ENCODE data around the gene OPCML.

OPCML gene

GRCh38 chr11:132898676-132899075, 633.6 kb downstream of the OPCML start:
- Histone ChIP-seq H3K9me3 (ENCODE audit: control insufficient read depth, low read length) (no peaks in the 10 kb centered on the region), H3K27me3 (ENCODE audit: control insufficient read depth, insufficient read depth, low read length, poor library complexity, severe bottlenecking) (no peaks in the 10 kb centered on the region)

GRCh38 chr11:132898021-132898420, 634.3 kb downstream of the OPCML start:
- Histone ChIP-seq H3K36me3 (ENCODE audit: control insufficient read depth, insufficient read depth, low read length) (no peaks in the 10 kb centered on the region), H3K4me3 (ENCODE audit: insufficient read depth, low read depth, low read length) (no peak overlapping the region), H3K27ac (ENCODE audit: insufficient read depth, low read depth, low read length, poor library complexity, severe bottlenecking) (no peak overlapping the region), H3K4me1 (ENCODE audit: control insufficient read depth, insufficient read depth, low read length) (peaks cover 6% of the 10 kb centered on the region), H3K27me3 (ENCODE audit: control insufficient read depth, insufficient read depth, low read length, poor library complexity, severe bottlenecking) (no peaks in the 10 kb centered on the region), H3K9me3 (ENCODE audit: control insufficient read depth, low read length) (no peaks in the 10 kb centered on the region)
- WGBS, 2 experiments, result 91 to 92% methylated on average over 4 of the region's 4 CpGs

More at GRCh38 chr11:132898676-132899075, 633.6 kb downstream of the OPCML start:
- 94 to 100% methylated on average over 2 of the region's 2 CpGs for WGBS, 2 experiments
- Histone ChIP-seq H3K27ac (ENCODE audit: insufficient read depth, low read depth, low read length, poor library complexity, severe bottlenecking) (no peak overlapping the region), H3K36me3 (ENCODE audit: control insufficient read depth, insufficient read depth, low read length) (no peaks in the 10 kb centered on the region), H3K4me3 (ENCODE audit: insufficient read depth, low read depth, low read length) (no peak overlapping the region), H3K4me1 (ENCODE audit: control insufficient read depth, insufficient read depth, low read length) (peaks cover 6% of the 10 kb centered on the region)

GRCh38 chr11:132895340-132895739, 637.0 kb downstream of the OPCML start:
- no peaks in the 10 kb centered on the region for H3K4me1 ChIP-seq (ENCODE audit: control insufficient read depth, insufficient read depth, low read length)
- no peaks in the 10 kb centered on the region for H3K9me3 ChIP-seq (ENCODE audit: control insufficient read depth, low read length)
- H3K27ac ChIP-seq (ENCODE audit: insufficient read depth, low read depth, low read length, poor library complexity, severe bottlenecking), result no peak overlapping the region
- no peaks in the 10 kb centered on the region for H3K27me3 ChIP-seq (ENCODE audit: control insufficient read depth, insufficient read depth, low read length, poor library complexity, severe bottlenecking)
- WGBS, 2 experiments, result 90 to 91% methylated on average over 3 of the region's 3 CpGs
- H3K36me3 ChIP-seq (ENCODE audit: control insufficient read depth, insufficient read depth, low read length), result no peaks in the 10 kb centered on the region
- H3K4me3 ChIP-seq (ENCODE audit: insufficient read depth, low read depth, low read length), result no peak overlapping the region

GRCh38 chr11:132894606-132895005, 637.7 kb downstream of the OPCML start:
- H3K27ac ChIP-seq (ENCODE audit: insufficient read depth, low read depth, low read length, poor library complexity, severe bottlenecking), result no peak overlapping the region
- no peaks in the 10 kb centered on the region for H3K36me3 ChIP-seq (ENCODE audit: control insufficient read depth, insufficient read depth, low read length)
- H3K4me1 ChIP-seq (ENCODE audit: control insufficient read depth, insufficient read depth, low read length), result no peaks in the 10 kb centered on the region
- no peaks in the 10 kb centered on the region for H3K9me3 ChIP-seq (ENCODE audit: control insufficient read depth, low read length)
- WGBS, 2 experiments, result 88 to 98% methylated on average over 1 of the region's 1 CpG
- no peaks in the 10 kb centered on the region for H3K27me3 ChIP-seq (ENCODE audit: control insufficient read depth, insufficient read depth, low read length, poor library complexity, severe bottlenecking)
- no peak overlapping the region for H3K4me3 ChIP-seq (ENCODE audit: insufficient read depth, low read depth, low read length)

GRCh38 chr11:132892876-132893275, 639.4 kb downstream of the OPCML start:
- 90 to 91% methylated on average over 5 of the region's 5 CpGs for WGBS, 2 experiments
- no peaks in the 10 kb centered on the region for H3K4me1 ChIP-seq (ENCODE audit: control insufficient read depth, insufficient read depth, low read length)

GRCh38 chr11:132888226-132888625, 644.1 kb downstream of the OPCML start:
- Histone ChIP-seq H3K36me3 (ENCODE audit: control insufficient read depth, insufficient read depth, low read length) (no peaks in the 10 kb centered on the region), H3K27ac (ENCODE audit: insufficient read depth, low read depth, low read length, poor library complexity, severe bottlenecking) (no peak overlapping the region), H3K9me3 (ENCODE audit: control insufficient read depth, low read length) (no peaks in the 10 kb centered on the region), H3K27me3 (ENCODE audit: control insufficient read depth, insufficient read depth, low read length, poor library complexity, severe bottlenecking) (no peaks in the 10 kb centered on the region), H3K4me3 (ENCODE audit: insufficient read depth, low read depth, low read length) (no peak overlapping the region), H3K4me1 (ENCODE audit: control insufficient read depth, insufficient read depth, low read length) (no peaks in the 10 kb centered on the region)
- WGBS, 2 experiments, result 94 to 96% methylated on average over 6 of the region's 6 CpGs

More at GRCh38 chr11:132892876-132893275, 639.4 kb downstream of the OPCML start:
- no peaks in the 10 kb centered on the region for H3K36me3 ChIP-seq (ENCODE audit: control insufficient read depth, insufficient read depth, low read length)
- no peak overlapping the region for H3K4me3 ChIP-seq (ENCODE audit: insufficient read depth, low read depth, low read length)
- no peaks in the 10 kb centered on the region for H3K27me3 ChIP-seq (ENCODE audit: control insufficient read depth, insufficient read depth, low read length, poor library complexity, severe bottlenecking)
- H3K27ac ChIP-seq (ENCODE audit: insufficient read depth, low read depth, low read length, poor library complexity, severe bottlenecking), result no peak overlapping the region
- no peaks in the 10 kb centered on the region for H3K9me3 ChIP-seq (ENCODE audit: control insufficient read depth, low read length)

GRCh38 chr11:132886335-132886734, 646.0 kb downstream of the OPCML start:
- Histone ChIP-seq H3K36me3 (ENCODE audit: control insufficient read depth, insufficient read depth, low read length) (no peaks in the 10 kb centered on the region), H3K4me3 (ENCODE audit: insufficient read depth, low read depth, low read length) (no peak overlapping the region), H3K27ac (ENCODE audit: insufficient read depth, low read depth, low read length, poor library complexity, severe bottlenecking) (no peak overlapping the region), H3K4me1 (ENCODE audit: control insufficient read depth, insufficient read depth, low read length) (no peaks in the 10 kb centered on the region), H3K9me3 (ENCODE audit: control insufficient read depth, low read length) (no peaks in the 10 kb centered on the region), H3K27me3 (ENCODE audit: control insufficient read depth, insufficient read depth, low read length, poor library complexity, severe bottlenecking) (no peaks in the 10 kb centered on the region)
- 71 to 79% methylated on average over 6 of the region's 6 CpGs for WGBS, 2 experiments

GRCh38 chr11:132883241-132883640, 649.1 kb downstream of the OPCML start:
- Histone ChIP-seq H3K27ac (ENCODE audit: insufficient read depth, low read depth, low read length, poor library complexity, severe bottlenecking) (no peak overlapping the region), H3K4me3 (ENCODE audit: insufficient read depth, low read depth, low read length) (no peak overlapping the region), H3K27me3 (ENCODE audit: control insufficient read depth, insufficient read depth, low read length, poor library complexity, severe bottlenecking) (no peaks in the 10 kb centered on the region), H3K9me3 (ENCODE audit: control insufficient read depth, low read length) (no peaks in the 10 kb centered on the region), H3K4me1 (ENCODE audit: control insufficient read depth, insufficient read depth, low read length) (no peaks in the 10 kb centered on the region), H3K36me3 (ENCODE audit: control insufficient read depth, insufficient read depth, low read length) (no peaks in the 10 kb centered on the region)
- 87 to 94% methylated on average over 3 of the region's 3 CpGs for WGBS, 2 experiments

GRCh38 chr11:132881622-132882021, 650.7 kb downstream of the OPCML start:
- no peaks in the 10 kb centered on the region for H3K4me1 ChIP-seq (ENCODE audit: control insufficient read depth, insufficient read depth, low read length)
- no peak overlapping the region for H3K27ac ChIP-seq (ENCODE audit: insufficient read depth, low read depth, low read length, poor library complexity, severe bottlenecking)
- H3K36me3 ChIP-seq (ENCODE audit: control insufficient read depth, insufficient read depth, low read length), result no peaks in the 10 kb centered on the region
- no peaks in the 10 kb centered on the region for H3K9me3 ChIP-seq (ENCODE audit: control insufficient read depth, low read length)
- H3K27me3 ChIP-seq (ENCODE audit: control insufficient read depth, insufficient read depth, low read length, poor library complexity, severe bottlenecking), result no peaks in the 10 kb centered on the region
- WGBS, 2 experiments, result 62 to 63% methylated on average over 3 of the region's 3 CpGs
- H3K4me3 ChIP-seq (ENCODE audit: insufficient read depth, low read depth, low read length), result no peak overlapping the region

GRCh38 chr11:132878111-132878510, 654.2 kb downstream of the OPCML start:
- no peaks in the 10 kb centered on the region for H3K27me3 ChIP-seq (ENCODE audit: control insufficient read depth, insufficient read depth, low read length, poor library complexity, severe bottlenecking)
- 94 to 97% methylated on average over 4 to 5 of the region's 5 CpGs for WGBS, 2 experiments
- H3K27ac ChIP-seq (ENCODE audit: insufficient read depth, low read depth, low read length, poor library complexity, severe bottlenecking), result no peak overlapping the region
- no peaks in the 10 kb centered on the region for H3K9me3 ChIP-seq (ENCODE audit: control insufficient read depth, low read length)
- no peaks in the 10 kb centered on the region for H3K4me1 ChIP-seq (ENCODE audit: control insufficient read depth, insufficient read depth, low read length)
- no peak overlapping the region for H3K4me3 ChIP-seq (ENCODE audit: insufficient read depth, low read depth, low read length)
- no peaks in the 10 kb centered on the region for H3K36me3 ChIP-seq (ENCODE audit: control insufficient read depth, insufficient read depth, low read length)

GRCh38 chr11:132876705-132877104, 655.6 kb downstream of the OPCML start:
- Histone ChIP-seq H3K36me3 (ENCODE audit: control insufficient read depth, insufficient read depth, low read length) (no peaks in the 10 kb centered on the region), H3K27me3 (ENCODE audit: control insufficient read depth, insufficient read depth, low read length, poor library complexity, severe bottlenecking) (no peaks in the 10 kb centered on the region), H3K4me3 (ENCODE audit: insufficient read depth, low read depth, low read length) (no peak overlapping the region), H3K4me1 (ENCODE audit: control insufficient read depth, insufficient read depth, low read length) (no peaks in the 10 kb centered on the region), H3K9me3 (ENCODE audit: control insufficient read depth, low read length) (no peaks in the 10 kb centered on the region), H3K27ac (ENCODE audit: insufficient read depth, low read depth, low read length, poor library complexity, severe bottlenecking) (no peak overlapping the region)
- WGBS, 2 experiments, result 96 to 100% methylated on average over 6 of the region's 6 CpGs
